HS-5 (cell line): ENCODE results near the gene GRM4.

ENCODE experiments used
- DNase-seq: peaks from one replicate; pipeline ENCODE4 v3.0.0-alpha.2; 2012; ENCODE audit warnings: low read depth

The GRM4 gene

GRCh38 chr6:34142061-34142998 lies 3.6 kb downstream of the GRM4 start:
- no peak for DNase-seq

GRCh38 chr6:34140075-34140474 lies 5.8 kb downstream of the GRM4 start:
- no peak for DNase-seq

GRCh38 chr6:34138914-34139510 lies 6.9 kb downstream of the GRM4 start:
- DNase-seq: no peak

GRCh38 chr6:34138191-34138590 lies 7.7 kb downstream of the GRM4 start:
- no peak for DNase-seq

- no peak for DNase-seq
These were observed 10.3 kb downstream of the GRM4 start for GRCh38 chr6:34135541-34135940.

GRCh38 chr6:34132486-34133185 lies 13.3 kb downstream of the GRM4 start:
- DNase-seq: no peak

GRCh38 chr6:34131326-34132290 lies 14.3 kb downstream of the GRM4 start:
- DNase-seq: no peak

GRCh38 chr6:34130862-34131261 lies 15.0 kb downstream of the GRM4 start:
- no peak for DNase-seq

- no peak for DNase-seq
These were observed 16.1 kb downstream of the GRM4 start for GRCh38 chr6:34129753-34130152.

GRCh38 chr6:34128045-34128444 lies 17.8 kb downstream of the GRM4 start:
- no peak for DNase-seq

- DNase-seq: no peak
These were observed 19.5 kb downstream of the GRM4 start for GRCh38 chr6:34126419-34126818.

GRCh38 chr6:34125939-34126338 lies 19.9 kb downstream of the GRM4 start:
- no peak for DNase-seq

- no peak for DNase-seq
These were observed 24.8 kb downstream of the GRM4 start for GRCh38 chr6:34120953-34121675.

GRCh38 chr6:34115915-34116314 lies 30.0 kb downstream of the GRM4 start:
- no peak for DNase-seq

- no peak for DNase-seq
These were observed 30.5 kb downstream of the GRM4 start for GRCh38 chr6:34115403-34115795.

- no peak for DNase-seq
These were observed 31.0 kb downstream of the GRM4 start for GRCh38 chr6:34114695-34115402.

GRCh38 chr6:34113532-34113931 lies 32.4 kb downstream of the GRM4 start:
- DNase-seq: no peak

- DNase-seq: no peak
These were observed 33.8 kb downstream of the GRM4 start for GRCh38 chr6:34112126-34112525.

- no peak for DNase-seq
These were observed 35.3 kb downstream of the GRM4 start for GRCh38 chr6:34110610-34111009.

- no peak for DNase-seq
These were observed 37.7 kb downstream of the GRM4 start for GRCh38 chr6:34108176-34108575.
